Measurements from ENCODE around the gene WASL.

The WASL gene

DNA sequence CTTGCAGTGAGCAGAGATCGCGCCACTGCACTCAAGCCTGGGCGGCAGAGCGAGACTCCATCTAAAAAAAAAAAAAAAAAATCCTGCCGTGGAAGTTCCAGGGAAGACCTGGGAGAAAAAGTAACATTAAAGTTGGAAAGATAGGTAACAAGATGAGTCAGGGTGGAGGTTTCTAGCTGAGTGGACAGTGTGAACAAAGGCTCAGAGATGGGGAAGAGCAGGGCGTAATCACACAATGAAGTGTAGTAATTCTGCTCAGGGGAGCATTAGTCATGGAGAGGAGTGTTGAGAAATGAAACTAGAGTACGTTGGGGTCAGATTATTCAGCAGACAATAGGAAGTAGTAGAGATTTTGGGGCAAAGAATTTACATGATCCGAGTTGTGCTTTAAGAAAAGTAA, 21.6 kb upstream of the WASL start:
- no peak overlapping the region for H3K4me3 ChIP-seq
- no peaks in the 10 kb centered on the region for H3K9me3 ChIP-seq
- H3K4me2 ChIP-seq = no peak overlapping the region
- H3K27me3 ChIP-seq = no peaks in the 10 kb centered on the region
- no peak for TF ChIP-seq Cebpa-rat (IDR thresholded peaks at IDR 0.05)
- no peaks in the 10 kb centered on the region for H3K4me1 ChIP-seq
- no peak overlapping the region for H3K27ac ChIP-seq
- H4K20me1 ChIP-seq = no peaks in the 10 kb centered on the region
- H3K36me3 ChIP-seq = no peaks in the 10 kb centered on the region
- H3K9ac ChIP-seq = no peak overlapping the region

GRCh38 chr7:123769371-123769770, 20.6 kb upstream of the WASL start:
- Histone ChIP-seq H3K9me3 (no peaks in the 10 kb centered on the region), H3K27ac (no peak overlapping the region), H4K20me1 (no peaks in the 10 kb centered on the region), H3K4me3 (no peak overlapping the region), H3K27me3 (no peaks in the 10 kb centered on the region), H3K36me3 (no peaks in the 10 kb centered on the region), H3K4me1 (no peaks in the 10 kb centered on the region), H3K4me2 (no peak overlapping the region), H3K9ac (no peak overlapping the region)
- no peak for TF ChIP-seq Cebpa-rat (IDR thresholded peaks at IDR 0.05)

- H3K9ac ChIP-seq = no peak overlapping the region
- H3K4me1 ChIP-seq = no peaks in the 10 kb centered on the region
- no peaks in the 10 kb centered on the region for H3K27me3 ChIP-seq
- TF ChIP-seq Cebpa-rat (IDR thresholded peaks at IDR 0.05) = no peak
- no peaks in the 10 kb centered on the region for H4K20me1 ChIP-seq
- no peak overlapping the region for H3K27ac ChIP-seq
- no peak overlapping the region for H3K4me2 ChIP-seq
- H3K9me3 ChIP-seq = peaks cover 2% of the 10 kb centered on the region
- H3K4me3 ChIP-seq = no peak overlapping the region
- no peaks in the 10 kb centered on the region for H3K36me3 ChIP-seq
Observed at GRCh38 chr7:123768493-123768892, 19.7 kb upstream of the WASL start.

DNA sequence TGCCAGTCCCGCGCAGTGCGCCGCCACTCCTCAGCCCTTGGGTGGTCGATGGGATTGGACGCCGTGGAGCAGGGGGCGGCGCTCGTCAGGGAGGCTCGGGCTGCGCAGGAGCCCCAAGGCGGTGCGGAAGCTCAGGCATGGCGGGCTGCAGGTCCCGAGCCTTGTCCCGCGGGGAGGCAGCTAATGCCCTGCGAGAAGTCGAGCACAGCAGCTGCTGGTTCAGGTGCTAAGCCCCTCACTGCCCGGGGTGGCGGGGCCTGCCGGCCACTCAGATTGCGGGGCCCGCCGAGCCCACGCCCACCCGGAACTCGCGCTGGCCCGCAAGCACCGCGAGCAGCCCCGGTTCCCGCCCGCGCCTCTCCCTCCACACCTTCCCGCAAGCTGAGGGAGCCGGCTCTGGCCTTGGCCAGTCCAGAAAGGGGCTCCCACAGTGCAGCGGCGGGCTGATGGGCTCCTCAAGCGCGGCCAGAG, 14.4 kb upstream of the WASL start:
- Histone ChIP-seq H3K4me3 (no peak overlapping the region), H3K4me2 (no peak overlapping the region), H3K4me1 (no peaks in the 10 kb centered on the region), H3K36me3 (no peaks in the 10 kb centered on the region), H3K27me3 (no peaks in the 10 kb centered on the region), H3K9me3 (peaks cover 11% of the 10 kb centered on the region), H4K20me1 (no peaks in the 10 kb centered on the region), H3K27ac (no peak overlapping the region), H3K9ac (no peak overlapping the region)
- TF ChIP-seq Cebpa-rat (IDR thresholded peaks at IDR 0.05) = no peak

- H4K20me1 ChIP-seq = no peaks in the 10 kb centered on the region
- H3K36me3 ChIP-seq = no peaks in the 10 kb centered on the region
- no peak for TF ChIP-seq Cebpa-rat (IDR thresholded peaks at IDR 0.05)
- H3K4me2 ChIP-seq = no peak overlapping the region
- H3K9me3 ChIP-seq = peaks cover 11% of the 10 kb centered on the region
- H3K4me3 ChIP-seq = no peak overlapping the region
- H3K9ac ChIP-seq = no peak overlapping the region
- no peak overlapping the region for H3K27ac ChIP-seq
- no peaks in the 10 kb centered on the region for H3K27me3 ChIP-seq
- H3K4me1 ChIP-seq = no peaks in the 10 kb centered on the region
Observed at GRCh38 chr7:123761729-123762128, 12.9 kb upstream of the WASL start.

- Histone ChIP-seq H3K4me1 (no peaks in the 10 kb centered on the region), H3K36me3 (no peaks in the 10 kb centered on the region), H3K4me2 (no peak overlapping the region), H3K4me3 (no peak overlapping the region), H3K27ac (no peak overlapping the region), H4K20me1 (no peaks in the 10 kb centered on the region), H3K27me3 (no peaks in the 10 kb centered on the region), H3K9ac (no peak overlapping the region), H3K9me3 (no peaks in the 10 kb centered on the region)
- no peak for TF ChIP-seq Cebpa-rat (IDR thresholded peaks at IDR 0.05)
Observed at GRCh38 chr7:123757095-123757494, 8.3 kb upstream of the WASL start.

GRCh38 chr7:123755338-123755737, 6.5 kb upstream of the WASL start:
- no peaks in the 10 kb centered on the region for H4K20me1 ChIP-seq
- no peak for TF ChIP-seq Cebpa-rat (IDR thresholded peaks at IDR 0.05)
- no peak overlapping the region for H3K4me2 ChIP-seq
- no peak overlapping the region for H3K27ac ChIP-seq
- no peak overlapping the region for H3K4me3 ChIP-seq
- H3K27me3 ChIP-seq = no peaks in the 10 kb centered on the region
- H3K36me3 ChIP-seq = no peaks in the 10 kb centered on the region
- 0 out of 2 replicates have a peak, but pooled peaks cover 2% of the 10 kb centered on the region for H3K4me1 ChIP-seq
- H3K9ac ChIP-seq = no peak overlapping the region
- no peaks in the 10 kb centered on the region for H3K9me3 ChIP-seq

DNA sequence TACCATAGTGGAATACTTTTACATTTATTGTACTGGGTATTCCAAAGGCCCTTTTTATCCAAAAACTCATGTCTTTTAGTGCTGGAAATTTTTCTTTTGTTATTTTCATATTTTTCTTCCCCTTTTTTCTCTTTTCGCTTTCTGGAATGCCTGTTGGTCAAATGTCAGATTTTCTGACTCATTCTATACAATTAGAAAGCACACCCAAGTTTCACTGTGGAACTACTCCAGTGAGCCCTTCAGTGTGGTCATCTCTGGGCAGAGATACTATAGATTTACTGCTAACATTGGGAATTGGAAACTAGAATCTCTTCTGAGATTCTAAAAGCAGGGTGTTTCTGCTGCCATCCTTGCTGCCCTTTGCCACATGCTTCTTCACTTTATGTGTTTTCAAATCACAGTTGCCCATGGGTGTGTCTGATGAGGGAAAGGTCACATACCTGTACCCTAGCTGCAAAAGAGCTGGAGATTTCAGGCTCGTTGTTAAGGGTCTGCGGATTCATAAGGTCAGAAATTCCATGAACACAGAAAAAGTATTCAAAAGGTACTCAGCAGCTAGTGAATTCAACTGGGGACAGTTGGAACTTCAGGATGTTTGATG, 5.6 kb upstream of the WASL start:
- Histone ChIP-seq H3K4me2 (no peak overlapping the region), H3K36me3 (no peaks in the 10 kb centered on the region), H3K27me3 (no peaks in the 10 kb centered on the region), H3K4me3 (no peak overlapping the region), H3K9ac (no peak overlapping the region), H4K20me1 (no peaks in the 10 kb centered on the region), H3K9me3 (no peaks in the 10 kb centered on the region), H3K27ac (no peak overlapping the region), H3K4me1 (0 out of 2 replicates have a peak, but pooled peaks cover 9% of the 10 kb centered on the region)
- no peak for TF ChIP-seq Cebpa-rat (IDR thresholded peaks at IDR 0.05)

DNA sequence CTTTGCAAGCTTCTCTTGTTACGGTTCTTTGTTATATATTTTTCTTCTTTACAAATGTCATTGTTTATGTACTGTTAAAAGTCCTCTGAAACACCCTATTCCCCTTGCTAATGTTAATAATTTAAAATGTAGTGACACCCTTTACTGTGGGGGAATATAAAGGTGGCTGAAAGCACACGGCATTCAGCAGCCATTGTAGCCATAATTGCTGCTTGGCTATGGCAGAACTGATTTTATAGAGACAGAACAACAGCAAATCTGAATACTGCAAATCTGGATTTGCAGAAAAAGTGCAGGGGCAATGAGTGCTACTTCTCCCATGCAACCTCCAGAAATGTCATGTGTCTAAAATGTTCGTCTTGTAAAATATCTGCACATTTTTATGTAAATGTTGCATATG, 3.7 kb upstream of the WASL start:
- H3K4me3 ChIP-seq = no peak overlapping the region
- H3K9me3 ChIP-seq = no peaks in the 10 kb centered on the region
- TF ChIP-seq Cebpa-rat (IDR thresholded peaks at IDR 0.05) = no peak
- H3K4me2 ChIP-seq = no peak overlapping the region
- no peaks in the 10 kb centered on the region for H3K27me3 ChIP-seq
- peaks cover 6% of the 10 kb centered on the region for H4K20me1 ChIP-seq
- no peak overlapping the region for H3K9ac ChIP-seq
- no peak overlapping the region for H3K27ac ChIP-seq
- H3K36me3 ChIP-seq = no peaks in the 10 kb centered on the region
- 0 out of 2 replicates have a peak, but pooled peaks cover 9% of the 10 kb centered on the region for H3K4me1 ChIP-seq

GRCh38 chr7:123751821-123752220, 3.0 kb upstream of the WASL start:
- H3K27ac ChIP-seq = no peak overlapping the region
- no peaks in the 10 kb centered on the region for H3K27me3 ChIP-seq
- H3K4me3 ChIP-seq = no peak overlapping the region
- peaks cover 14% of the 10 kb centered on the region for H3K4me1 ChIP-seq
- no peak overlapping the region for H3K4me2 ChIP-seq
- H3K36me3 ChIP-seq = no peaks in the 10 kb centered on the region
- H3K9me3 ChIP-seq = no peaks in the 10 kb centered on the region
- no peak for TF ChIP-seq Cebpa-rat (IDR thresholded peaks at IDR 0.05)
- H3K9ac ChIP-seq = no peak overlapping the region
- peaks cover 13% of the 10 kb centered on the region for H4K20me1 ChIP-seq

Measured in BLaER1 (cell line).